HG02588 (cell line): ENCODE results near the gene ZNF148.

ENCODE experiments used
- ATAC-seq: cut with Tn5 transposase; IDR thresholded peaks from one replicate; pipeline ENCODE4 v1.9.1; 2021; ENCODE audit warnings: mild to moderate bottlenecking, moderate library complexity; ENCODE audit not compliant: unreplicated experiment

The ZNF148 gene

DNA sequence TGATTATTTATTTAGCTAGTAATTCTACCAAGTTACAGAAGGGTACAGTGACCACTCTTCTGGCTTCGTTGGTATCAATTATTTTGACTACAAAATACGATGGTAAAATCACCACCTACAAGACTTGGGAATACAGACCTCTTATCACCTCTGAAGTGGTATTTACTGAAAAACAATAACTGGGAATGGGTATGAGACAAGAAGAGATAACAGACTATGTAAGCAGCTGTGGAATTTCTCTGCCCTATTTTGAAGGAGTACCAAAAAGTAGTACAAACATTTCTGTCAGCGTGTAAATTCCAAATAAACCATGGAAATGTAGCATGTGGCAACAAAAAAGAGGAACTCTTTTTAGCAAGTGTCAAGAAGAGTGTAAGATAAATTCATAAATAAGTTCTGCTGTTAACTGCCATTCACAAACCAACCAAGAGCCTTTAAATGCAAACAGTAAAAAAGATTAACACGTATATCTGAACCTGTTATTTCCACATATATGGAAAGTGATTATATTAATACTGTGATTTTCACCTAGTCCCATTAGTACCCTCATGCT lies 85.6 kb downstream of the ZNF148 start:
- no peak for ATAC-seq

DNA sequence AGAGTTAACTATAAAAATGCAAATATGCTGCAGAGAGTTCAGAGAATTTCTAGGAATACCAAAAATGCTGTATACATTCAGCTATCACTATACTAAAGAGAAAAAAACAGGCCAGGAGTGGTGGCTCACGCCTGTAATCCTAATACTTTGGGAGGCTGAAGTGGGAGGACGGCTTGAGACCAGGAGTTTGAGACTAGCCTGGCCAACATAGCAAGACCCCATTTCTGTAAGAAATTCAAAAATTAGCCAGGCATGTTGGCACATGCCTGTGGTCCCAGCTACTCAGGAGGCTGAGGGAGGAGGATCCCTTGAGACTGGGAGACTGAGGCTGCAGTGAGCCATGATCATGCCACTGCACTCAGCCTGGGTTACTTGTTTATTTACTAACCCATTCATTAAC lies 87.9 kb downstream of the ZNF148 start:
- no peak for ATAC-seq

DNA sequence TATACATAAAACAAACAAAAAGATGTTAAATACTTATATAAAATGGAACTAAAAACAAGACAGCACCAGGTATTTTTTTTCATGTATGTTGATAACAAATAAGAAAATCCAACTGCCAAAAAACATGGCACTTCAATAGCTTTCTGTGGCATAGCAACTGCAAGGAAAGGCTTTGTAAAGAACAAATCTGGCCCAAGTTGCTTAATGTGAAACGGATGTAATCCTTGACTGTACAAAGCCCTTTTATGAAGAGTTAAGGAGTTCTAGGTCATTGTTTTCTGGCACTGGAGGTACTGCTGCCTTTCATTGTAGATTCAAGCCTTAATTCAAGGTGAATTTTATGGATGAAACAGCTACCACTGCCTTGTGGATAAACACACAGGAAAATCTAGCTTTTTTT lies 93.7 kb downstream of the ZNF148 start:
- no peak for ATAC-seq

DNA sequence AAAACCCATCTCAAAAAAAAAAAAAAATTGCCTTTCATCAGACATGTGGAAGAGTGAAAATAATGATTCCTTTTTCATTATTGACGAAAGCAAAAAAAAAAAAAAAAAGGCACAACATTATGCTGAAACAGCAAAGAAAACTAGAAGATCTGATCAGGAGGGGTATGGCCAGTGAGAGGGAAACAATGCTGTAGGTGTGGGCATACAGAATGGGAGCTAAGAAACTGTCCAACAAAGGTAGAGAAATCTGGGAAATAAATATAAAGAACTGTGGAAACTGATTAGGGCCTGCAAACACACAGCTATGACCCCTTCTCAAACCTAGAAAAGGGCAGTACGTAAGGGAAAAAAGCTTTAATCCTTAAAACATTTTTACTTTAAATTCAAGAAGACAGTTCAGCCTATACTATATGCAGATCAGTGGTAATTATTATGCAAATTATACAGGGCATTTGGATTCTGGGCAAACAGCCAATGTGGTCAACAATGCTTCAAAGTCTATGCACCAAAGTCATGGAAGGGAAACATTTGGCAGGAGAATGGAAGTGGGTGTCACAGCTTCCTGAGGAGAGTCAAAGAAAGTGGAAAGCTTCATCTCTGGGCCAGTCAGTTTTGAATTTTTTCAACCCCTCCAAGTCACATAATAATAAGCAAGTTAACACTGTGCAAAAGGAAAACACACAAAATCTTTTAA lies 94.3 kb downstream of the ZNF148 start:
- no peak for ATAC-seq

- no peak for ATAC-seq
Observed at GRCh38 chr3:125278155-125278554, 97.0 kb downstream of the ZNF148 start.

GRCh38 chr3:125271127-125271526 lies 104.0 kb downstream of the ZNF148 start:
- no peak for ATAC-seq

DNA sequence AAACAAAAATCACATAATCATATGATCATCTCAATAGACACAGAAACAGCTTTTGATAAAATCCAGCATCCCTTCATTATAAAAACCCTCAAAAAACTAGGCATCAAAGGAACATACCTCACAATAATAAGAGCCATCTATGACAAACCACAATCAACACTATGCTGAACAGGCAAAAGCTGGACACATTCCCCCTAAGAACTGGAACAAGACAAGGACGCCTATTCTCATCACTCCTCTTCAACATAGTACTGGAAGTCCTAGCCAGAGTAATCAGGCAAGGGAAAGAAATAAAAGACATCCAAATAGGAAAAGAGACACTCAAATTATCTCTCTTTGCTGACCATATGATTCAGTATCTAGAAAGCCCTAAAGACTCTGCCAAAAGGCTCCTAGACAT lies 107.7 kb downstream of the ZNF148 start:
- no peak for ATAC-seq

DNA sequence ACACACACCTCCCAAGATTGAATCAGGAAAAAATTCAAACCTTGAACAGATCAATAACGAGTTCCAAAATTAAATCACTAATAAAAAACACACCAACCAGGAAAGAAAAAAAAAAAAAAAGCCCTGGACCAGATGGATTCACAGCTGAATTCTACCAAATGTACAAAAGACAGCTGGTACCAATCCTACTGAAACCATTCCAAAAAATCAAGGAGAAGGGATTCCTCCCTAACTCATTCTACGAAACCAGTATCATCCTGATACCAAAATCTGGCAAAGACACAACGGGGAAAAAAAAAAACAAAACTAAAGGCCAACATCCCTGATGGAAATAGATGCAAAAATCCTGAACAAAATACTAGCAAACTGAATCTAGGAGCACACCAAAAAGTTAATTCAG lies 108.2 kb downstream of the ZNF148 start:
- no peak for ATAC-seq

- ATAC-seq: no peak
Observed at GRCh38 chr3:125262161-125262560, 113.0 kb downstream of the ZNF148 start.

DNA sequence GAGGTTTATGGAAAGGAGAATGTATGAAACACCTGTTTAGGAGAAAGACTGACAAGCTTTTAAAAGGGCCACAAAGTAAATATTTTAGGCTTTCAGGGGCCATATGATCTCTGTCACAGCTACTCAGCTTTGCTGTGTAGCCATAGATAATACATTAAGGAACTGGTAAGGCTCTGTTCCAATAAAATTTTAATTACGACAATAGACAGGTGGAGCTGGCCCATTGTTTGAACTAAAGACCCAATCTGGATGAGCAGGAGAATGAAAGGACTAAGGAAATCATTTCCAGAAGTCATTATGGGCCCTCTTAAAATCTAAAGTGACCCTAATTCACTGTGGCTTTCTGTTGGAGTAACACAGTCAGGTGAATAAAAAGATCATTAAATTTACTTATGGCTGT lies 114.1 kb downstream of the ZNF148 start:
- ATAC-seq: no peak

DNA sequence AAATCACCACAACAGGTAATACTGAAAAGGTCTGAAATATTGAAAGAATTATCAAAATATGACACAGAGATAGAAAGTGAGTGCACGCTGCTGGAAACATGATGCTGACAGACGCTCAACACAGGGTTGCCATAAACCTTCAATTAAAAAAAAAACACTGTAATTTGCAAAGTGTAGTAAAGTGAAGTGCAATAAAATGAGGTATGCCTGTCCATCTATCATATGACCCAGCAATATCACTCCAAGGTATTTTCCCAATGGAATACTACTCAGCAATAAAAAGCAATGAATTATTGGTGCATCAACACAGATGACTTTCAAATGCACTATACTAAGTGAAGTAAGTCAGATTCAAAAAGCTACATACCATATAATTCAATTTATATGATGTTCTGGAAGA lies 115.0 kb downstream of the ZNF148 start:
- no peak for ATAC-seq

DNA sequence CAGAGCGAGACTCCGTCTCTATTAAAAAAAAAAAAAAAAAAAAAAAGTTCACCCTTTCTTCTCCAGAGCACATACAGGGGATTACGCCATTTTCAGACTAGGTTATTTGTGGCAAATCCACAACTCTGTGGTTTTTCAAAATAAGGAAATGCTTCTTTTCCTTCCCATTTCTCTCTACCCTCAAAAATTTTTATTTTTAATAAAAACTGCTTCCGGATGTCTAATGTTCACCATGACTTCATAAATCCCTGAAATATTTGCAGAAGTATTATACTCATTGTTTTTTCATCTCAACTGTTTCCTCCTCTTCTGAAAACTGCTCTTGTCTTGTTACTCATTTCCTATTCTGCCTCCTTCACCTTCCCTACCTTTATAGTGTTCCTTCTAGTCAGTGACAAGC lies 117.6 kb downstream of the ZNF148 start:
- ATAC-seq: no peak

GRCh38 chr3:125256675-125257074 lies 118.5 kb downstream of the ZNF148 start:
- no peak for ATAC-seq

GRCh38 chr3:125250973-125251372 lies 124.2 kb downstream of the ZNF148 start:
- no peak for ATAC-seq

GRCh38 chr3:125246237-125246636 lies 128.9 kb downstream of the ZNF148 start:
- no peak for ATAC-seq

GRCh38 chr3:125245521-125245920 lies 129.6 kb downstream of the ZNF148 start:
- ATAC-seq: no peak

DNA sequence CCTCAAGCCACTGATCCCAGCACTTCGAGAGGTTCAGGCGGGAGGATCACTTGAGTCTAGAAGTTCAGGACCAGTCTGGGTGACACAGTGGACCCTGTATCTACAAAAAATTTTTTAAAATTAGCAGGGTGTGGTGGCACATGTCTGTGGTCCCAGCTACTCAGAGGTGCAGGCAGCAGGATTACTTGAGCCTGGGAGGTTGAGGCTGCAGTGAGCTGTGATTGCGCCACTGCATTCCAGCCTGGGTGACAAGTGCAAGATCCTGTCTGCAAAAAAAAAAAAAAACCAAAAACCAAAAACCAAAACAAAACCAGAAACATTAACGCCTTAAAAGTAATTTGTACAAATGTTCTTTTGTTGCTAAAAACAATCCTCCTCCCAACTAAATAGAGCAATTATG lies 134.6 kb downstream of the ZNF148 start:
- no peak for ATAC-seq

GRCh38 chr3:125239266-125239665 lies 135.9 kb downstream of the ZNF148 start:
- ATAC-seq: no peak

DNA sequence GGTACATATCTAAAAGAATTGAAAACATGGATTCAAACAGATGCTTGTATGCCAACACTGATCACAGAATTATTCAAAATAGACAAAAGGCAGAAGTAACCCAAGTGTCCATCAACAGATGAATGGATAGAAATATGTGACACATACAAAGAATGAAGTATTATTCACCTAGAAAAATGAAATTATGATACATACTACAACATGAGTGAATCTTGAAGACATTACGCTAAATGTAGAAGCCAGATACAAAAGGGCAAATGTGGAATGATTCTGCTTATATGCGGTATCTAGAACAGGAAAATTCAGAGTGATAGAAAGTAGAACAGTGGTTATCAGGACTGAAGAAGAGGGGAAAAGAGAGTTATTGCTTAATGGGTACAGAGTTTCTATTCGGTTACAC lies 136.4 kb downstream of the ZNF148 start:
- no peak for ATAC-seq

DNA sequence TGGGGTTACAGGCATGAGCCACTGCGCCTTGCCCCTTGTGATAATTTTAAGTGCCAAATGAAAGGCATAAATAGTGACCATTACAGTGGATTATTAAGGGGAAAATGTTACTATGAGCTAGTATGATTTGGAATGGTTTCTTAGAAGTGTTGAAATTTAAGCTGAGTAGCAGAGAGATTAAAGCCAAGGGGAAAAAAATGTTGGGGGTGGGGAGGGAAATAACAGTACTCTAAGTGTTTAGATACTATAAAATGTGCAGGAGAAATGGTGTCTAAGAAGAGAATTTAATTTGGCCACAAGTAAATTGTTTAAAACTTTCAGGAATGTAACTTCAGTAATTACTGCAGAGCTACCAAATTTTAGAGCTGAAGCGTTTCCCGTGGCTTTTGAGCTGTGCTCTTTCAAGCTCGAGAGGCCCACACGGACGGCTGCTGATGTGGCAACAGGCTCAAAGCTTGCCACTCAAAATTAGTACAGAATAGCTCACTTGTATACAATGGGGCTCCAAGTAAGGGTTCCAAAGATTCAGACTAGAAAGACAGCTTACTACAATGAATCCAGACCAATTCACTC lies 138.7 kb downstream of the ZNF148 start:
- no peak for ATAC-seq

GRCh38 chr3:125234831-125235230 lies 140.3 kb downstream of the ZNF148 start:
- no peak for ATAC-seq

DNA sequence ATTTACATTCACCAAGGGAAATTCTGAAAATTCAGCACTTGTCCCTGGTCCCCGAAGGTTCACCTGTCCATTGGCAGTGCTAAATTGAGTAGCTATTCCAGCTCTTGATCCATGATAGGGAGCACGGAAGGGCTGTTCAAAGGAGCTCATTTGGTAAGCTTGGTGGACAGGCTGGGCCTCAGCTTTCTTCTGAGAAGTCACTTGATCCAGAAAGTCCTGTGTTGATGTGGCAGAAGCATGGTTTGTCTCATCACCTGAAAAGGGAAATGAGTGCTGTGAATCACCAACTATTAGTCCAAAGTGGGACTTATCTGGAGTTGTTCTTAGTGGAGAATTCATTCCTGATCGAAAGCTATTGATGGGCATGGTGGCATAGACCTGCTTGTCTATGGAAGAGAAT lies 142.7 kb downstream of the ZNF148 start:
- no peak for ATAC-seq

GRCh38 chr3:125231895-125232294 lies 143.2 kb downstream of the ZNF148 start:
- ATAC-seq: no peak
